ENCODE measurements around the gene RPH3AL. TPM values are rescaled to one million over a fixed set of nuclear protein-coding genes. Genes with fewer than 3 reads are reported as not detected.

RPH3AL gene
- total RNA-seq, 6 experiments from 2014 or later, result 17.6 to 74.0 (median 25.7) TPM

DNA sequence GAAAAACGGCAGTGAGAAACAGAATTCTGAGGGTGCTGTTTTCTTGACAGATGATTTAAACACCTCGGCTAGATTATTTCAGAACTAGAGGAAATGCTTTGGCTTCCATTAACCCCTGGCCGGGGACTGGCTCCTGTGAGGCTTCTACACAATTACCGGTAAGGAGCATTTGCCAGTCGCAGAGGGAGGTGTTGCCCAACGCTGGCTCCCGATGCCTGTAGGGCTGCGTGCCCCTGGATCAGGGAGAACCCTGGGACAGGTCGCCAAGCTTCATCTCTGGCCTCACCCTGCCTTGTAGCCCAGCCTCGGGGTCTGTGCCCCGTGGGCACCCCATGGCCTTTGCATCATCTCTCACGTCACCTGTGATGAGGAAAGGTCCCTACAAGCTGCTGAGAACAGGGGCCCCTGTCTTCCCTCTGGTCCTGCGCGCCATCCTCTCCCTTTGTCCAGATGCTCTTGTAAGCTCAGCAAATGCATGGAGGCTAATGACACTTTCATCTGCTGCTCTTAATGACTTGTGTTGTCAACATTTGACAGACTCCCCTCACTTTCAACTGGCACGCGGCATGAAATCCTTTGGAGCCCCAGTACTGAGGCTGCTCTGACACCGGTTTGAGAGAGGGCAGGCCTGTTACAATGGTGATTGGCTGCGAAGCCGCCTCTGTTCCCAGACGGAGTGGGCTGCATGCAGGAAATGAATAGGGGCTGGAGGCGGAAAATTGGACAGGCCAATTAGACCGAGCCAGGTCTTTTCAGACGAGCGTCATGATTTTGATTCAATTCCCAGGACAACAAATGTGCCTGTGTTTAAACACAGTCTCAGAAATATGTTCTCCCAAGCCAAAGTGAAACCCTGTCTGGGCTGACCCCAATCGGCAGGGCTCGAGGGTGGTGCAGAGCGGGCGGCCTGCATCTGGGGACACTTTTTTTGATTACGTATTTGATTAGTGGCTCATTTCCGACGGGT is 85.6 kb downstream of the RPH3AL start:
- Histone ChIP-seq H3K9me3 (no peaks in the 10 kb centered on the region), H3K27me3 (no peaks in the 10 kb centered on the region), H3K27ac (peak overlapping the region in 1 of 3 donors; percentile 23), H3K36me3 (peaks cover 0 to 7% (median 5%) of the 10 kb centered on the region in 4 donors), H3K4me1 (no peaks in the 10 kb centered on the region), H3K4me3 (no peak overlapping the region)
- WGBS (ENCODE audit: insufficient coverage, low coverage, low lambda C conversion rate, missing lambda C conversion rate), result 65% methylated on average over 8 of the region's 31 CpGs
- peak; percentile 15 to 53 (median 26) for ATAC-seq
- intact Hi-C loops (cut with DNase I), result no loop called here
- no peak for TF ChIP-seq POLR2A (IDR thresholded peaks at IDR 0.05)
- no peak for TF ChIP-seq CTCF (IDR thresholded peaks at IDR 0.05)
- DNase-seq, result peak; percentile 19 to 46 (median 44)

- H3K4me1 ChIP-seq, result no peaks in the 10 kb centered on the region
- no peak overlapping the region for H3K4me3 ChIP-seq
- WGBS (ENCODE audit: insufficient coverage, low coverage, low lambda C conversion rate, missing lambda C conversion rate), result 40% methylated on average over 1 of the region's 6 CpGs
- ATAC-seq (peak in 1 of 4 donors; percentile 3), DNase-seq (peak; percentile 6 to 28 (median 23))
- no peak for TF ChIP-seq CTCF (IDR thresholded peaks at IDR 0.05)
- no peak for TF ChIP-seq POLR2A (IDR thresholded peaks at IDR 0.05)
- H3K27me3 ChIP-seq, result no peaks in the 10 kb centered on the region
- peaks cover 0 to 7% (median 5%) of the 10 kb centered on the region in 4 donors for H3K36me3 ChIP-seq
- no peak overlapping the region for H3K27ac ChIP-seq
- H3K9me3 ChIP-seq, result no peaks in the 10 kb centered on the region
- intact Hi-C loops (cut with DNase I), result no loop called here
Observed at GRCh38 chr17:266219-266618, 86.4 kb downstream of the RPH3AL start.

DNA sequence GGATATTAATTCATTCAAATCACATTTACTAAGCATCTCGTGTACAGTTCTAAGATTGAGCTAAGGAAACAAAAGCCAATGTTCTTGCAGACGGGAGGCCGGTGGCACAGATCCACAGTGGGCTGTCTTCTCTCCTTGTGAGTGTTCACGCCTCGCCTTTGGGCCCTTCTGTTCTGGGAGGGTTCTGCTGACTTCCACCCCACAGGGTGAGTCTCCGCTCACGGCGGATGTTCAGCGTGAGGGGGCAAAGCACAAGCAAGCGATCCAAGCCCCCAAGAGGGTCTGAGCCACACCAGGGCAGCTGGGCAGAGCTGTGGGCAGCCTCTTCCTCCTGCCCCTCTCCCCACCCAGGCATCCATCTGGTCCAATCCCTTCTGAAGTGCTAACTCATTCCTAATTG is 86.9 kb downstream of the RPH3AL start:
- intact Hi-C loops (cut with DNase I), result no loop called here
- peak in 1 of 4 donors; percentile 3 for ATAC-seq
- no peaks in the 10 kb centered on the region for H3K4me1 ChIP-seq
- no peak for TF ChIP-seq CTCF (IDR thresholded peaks at IDR 0.05)
- no peak for TF ChIP-seq POLR2A (IDR thresholded peaks at IDR 0.05)
- H3K27ac ChIP-seq, result no peak overlapping the region
- peak; percentile 7 to 35 (median 34) for DNase-seq
- no peaks in the 10 kb centered on the region for H3K27me3 ChIP-seq
- no peak overlapping the region for H3K4me3 ChIP-seq
- peaks cover 0 to 7% (median 5%) of the 10 kb centered on the region in 4 donors for H3K36me3 ChIP-seq
- H3K9me3 ChIP-seq, result no peaks in the 10 kb centered on the region
- WGBS (ENCODE audit: insufficient coverage, low coverage, low lambda C conversion rate, missing lambda C conversion rate), result 52% methylated on average over 7 of the region's 10 CpGs

- H3K27ac ChIP-seq, result no peak overlapping the region
- H3K9me3 ChIP-seq, result no peaks in the 10 kb centered on the region
- no peaks in the 10 kb centered on the region for H3K4me1 ChIP-seq
- H3K27me3 ChIP-seq, result no peaks in the 10 kb centered on the region
- WGBS (ENCODE audit: insufficient coverage, low coverage, low lambda C conversion rate, missing lambda C conversion rate), result 40% methylated on average over 2 of the region's 24 CpGs
- H3K4me3 ChIP-seq, result no peak overlapping the region
- TF ChIP-seq POLR2A (IDR thresholded peaks at IDR 0.05), result no peak
- no peak for TF ChIP-seq CTCF (IDR thresholded peaks at IDR 0.05)
- no peak for ATAC-seq
- peak; percentile 7 to 43 (median 37) for DNase-seq
- H3K36me3 ChIP-seq, result peaks cover 0 to 7% (median 2%) of the 10 kb centered on the region in 4 donors
- intact Hi-C loops (cut with DNase I), result no loop called here
Observed at GRCh38 chr17:263773-264172, 88.8 kb downstream of the RPH3AL start.

Measured in right lobe of liver (tissue), 6 donors.